ENCODE data around the gene PBX2. TPM values are rescaled to one million over a fixed set of nuclear protein-coding genes. Genes with fewer than 3 reads are reported as not detected.

Gene PBX2
- total RNA-seq, 1 experiment from 2014 or later: 130 TPM

DNA sequence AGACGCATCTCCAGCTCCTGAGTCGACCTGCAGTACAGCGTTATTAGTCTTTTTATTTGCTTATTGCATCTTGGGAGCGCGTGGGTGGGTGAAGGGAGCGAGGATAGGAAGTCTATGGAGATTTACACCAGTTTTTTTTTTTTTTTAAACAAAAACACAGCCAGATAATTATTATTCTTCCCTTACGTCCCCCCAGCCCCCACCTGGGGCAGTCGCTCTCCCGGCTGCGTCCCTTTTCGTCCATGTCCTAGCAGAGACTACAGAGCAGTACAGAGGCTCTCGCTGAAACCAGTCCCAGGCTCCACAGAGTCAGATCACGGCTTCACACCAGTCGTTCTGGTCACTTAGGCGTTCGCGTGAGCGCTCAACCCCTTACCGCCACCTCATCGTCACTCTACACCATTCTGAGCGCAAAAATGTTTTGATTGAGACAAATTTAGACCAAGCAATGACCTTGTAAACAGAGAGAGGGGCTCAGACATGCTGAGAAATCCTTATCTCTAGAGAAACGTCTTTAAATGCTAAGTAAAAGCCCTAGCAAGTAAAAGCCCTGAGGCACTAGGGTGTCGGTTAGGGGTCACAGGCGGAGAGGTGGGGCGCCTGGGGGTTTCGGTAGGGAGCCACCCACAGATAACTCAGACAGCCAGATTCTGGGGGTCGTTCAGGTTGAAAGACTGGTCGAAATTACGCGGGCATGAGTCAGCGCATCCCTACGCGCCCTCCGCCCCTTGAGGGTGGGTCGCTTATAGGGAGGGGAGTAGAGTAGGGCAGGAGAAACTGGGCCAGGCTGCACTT lies 37.0 kb downstream of the PBX2 start:
- peak; percentile 58 for DNase-seq (ENCODE audit: low spot score)
- ChIA-PET CTCF (interaction anchor here (0.5 to 3.3 kb wide), 16 partner anchors 7 to 651 kb away, joined by 3 to 20 read pairs (median 4); partner anchors contain the start of genes ATF6B, GPSM3 and PBX2), POLR2A (interaction anchor here (0.6 to 1.8 kb wide), 4 partner anchors 24 to 290 kb away, joined by 4 to 7 read pairs (median 4); partner anchors contain the start of gene ATF6B)
- Mint-ChIP-seq H3K36me3 (peaks cover 19% of the 10 kb centered on the region), H3K4me1 (peaks cover 40% of the 10 kb centered on the region), H3K9me3 (no peaks in the 10 kb centered on the region), H3K27me3 (ENCODE audit: low read depth) (peaks cover 45% of the 10 kb centered on the region), H3K27ac (peak overlapping the region; percentile 84), H3K4me3 (peak overlapping the region; percentile 100)
- TF ChIP-seq, protein P1, sequence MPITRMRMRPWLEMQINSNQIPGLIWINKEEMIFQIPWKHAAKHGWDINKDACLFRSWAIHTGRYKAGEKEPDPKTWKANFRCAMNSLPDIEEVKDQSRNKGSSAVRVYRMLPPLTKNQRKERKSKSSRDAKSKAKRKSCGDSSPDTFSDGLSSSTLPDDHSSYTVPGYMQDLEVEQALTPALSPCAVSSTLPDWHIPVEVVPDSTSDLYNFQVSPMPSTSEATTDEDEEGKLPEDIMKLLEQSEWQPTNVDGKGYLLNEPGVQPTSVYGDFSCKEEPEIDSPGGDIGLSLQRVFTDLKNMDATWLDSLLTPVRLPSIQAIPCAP (CRISPR knock-in tag; IDR thresholded peaks at IDR 0.05): no peak
- peak; percentile 55; the same call in 1 of the 2 replicates for TF ChIP-seq NFE2L1 (CRISPR knock-in tag; IDR thresholded peaks at IDR 0.05)
- peak; percentile 21 for ATAC-seq

DNA sequence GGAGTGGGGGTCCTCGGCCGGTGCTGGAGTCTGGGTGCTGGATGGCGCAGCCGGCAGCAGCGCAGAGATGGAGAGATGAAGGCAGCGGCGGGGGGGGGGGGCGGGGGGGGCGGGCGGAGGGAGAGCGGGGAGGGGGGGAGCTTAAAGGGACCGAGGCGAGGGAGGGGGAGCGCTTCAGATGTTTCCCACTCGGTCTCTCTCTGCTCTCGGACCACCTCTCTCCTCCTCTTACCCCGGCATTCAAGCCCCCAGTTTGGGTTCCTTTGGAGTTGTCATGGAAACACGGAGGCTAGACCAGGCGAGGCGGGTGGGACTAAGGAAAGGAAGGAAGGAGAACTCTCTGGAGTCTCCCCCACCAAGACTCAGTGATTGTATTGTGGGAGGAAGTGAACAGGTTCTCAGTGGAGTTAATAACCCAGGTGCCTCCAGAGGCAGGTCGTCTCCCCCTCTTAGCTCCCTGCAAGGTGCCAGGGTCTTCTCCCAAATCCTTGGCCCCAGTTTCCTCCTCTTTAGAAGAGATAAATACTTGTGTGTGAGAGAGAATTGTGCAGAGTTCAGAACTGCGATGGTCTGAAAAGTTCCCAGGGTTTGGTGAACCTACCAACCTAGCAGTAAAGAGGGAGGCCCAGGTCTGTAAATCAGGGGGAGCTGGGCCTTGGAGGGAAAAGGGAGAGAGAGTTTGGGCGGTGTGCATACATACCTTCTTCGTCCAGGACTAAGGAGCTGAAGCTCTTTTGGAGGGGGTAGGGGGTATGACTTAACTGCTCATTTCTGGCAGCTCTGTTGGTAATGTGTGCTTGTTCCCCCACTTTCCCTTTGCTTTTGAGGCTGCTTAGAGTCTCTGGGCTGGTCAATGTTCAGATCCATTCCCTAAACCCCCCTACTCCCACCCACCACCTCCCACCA lies 37.9 kb downstream of the PBX2 start, which contains the start of gene PRRT1:
PRRT1 (minus strand) TSS at position 77 of the 906 bp plus-strand sequence. CDS start 112 bp downstream, outside the sequence.
- TF ChIP-seq FOXK1 (CRISPR knock-in tag; IDR thresholded peaks at IDR 0.05) (no peak), NFYB (CRISPR knock-in tag; conservative IDR thresholded peaks at IDR 0.05; ENCODE audit: low read depth) (no peak), RELA (CRISPR knock-in tag; IDR thresholded peaks at IDR 0.05; ENCODE audit: borderline replicate concordance) (no peak), NR1H2 (CRISPR knock-in tag; IDR thresholded peaks at IDR 0.05) (no peak), MXD4 (CRISPR knock-in tag; IDR thresholded peaks at IDR 0.05; ENCODE audit: borderline replicate concordance) (no peak), FOXP1 (CRISPR knock-in tag; IDR thresholded peaks at IDR 0.05; ENCODE audit: borderline replicate concordance) (no peak)
- TF ChIP-seq, protein P2, sequence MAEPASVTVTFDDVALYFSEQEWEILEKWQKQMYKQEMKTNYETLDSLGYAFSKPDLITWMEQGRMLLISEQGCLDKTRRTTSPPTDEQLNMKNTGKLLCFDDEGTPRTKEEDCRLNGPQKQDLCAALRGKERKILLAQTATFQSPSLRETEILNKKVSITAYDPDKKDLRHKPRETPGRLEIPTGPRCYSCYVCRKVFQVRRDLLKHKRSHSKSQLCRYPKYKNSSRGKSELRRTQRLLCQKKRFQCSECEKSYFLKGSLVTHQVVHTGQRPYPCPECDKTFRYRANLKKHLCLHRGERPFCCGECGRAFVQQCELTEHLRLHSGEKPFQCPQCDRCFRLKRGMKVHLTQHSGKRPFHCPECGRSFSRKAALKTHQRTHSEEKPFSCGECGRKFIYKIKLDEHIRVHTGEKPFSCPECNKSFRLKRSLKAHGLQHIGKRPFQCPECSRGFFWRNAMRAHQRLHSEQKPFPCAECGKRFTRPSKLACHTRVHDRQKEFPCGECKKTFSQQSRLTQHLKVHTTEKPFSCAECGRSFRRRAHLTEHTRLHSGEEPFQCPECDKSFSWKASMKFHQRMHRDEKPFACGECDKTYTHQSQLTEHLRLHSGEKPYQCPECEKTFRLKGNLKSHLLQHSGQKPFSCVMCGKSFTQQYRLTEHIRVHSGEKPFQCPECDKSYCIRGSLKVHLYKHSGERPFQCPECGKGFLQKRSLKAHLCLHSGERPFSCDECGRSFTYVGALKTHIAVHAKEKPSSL (CRISPR knock-in tag; conservative IDR thresholded peaks at IDR 0.05): no peak
- Mint-ChIP-seq H3K9me3 (no peaks in the 10 kb centered on the region), H3K27ac (no peak within 1 kb of the TSS), H3K36me3 (peaks cover 11% of the 10 kb centered on the region; the same call in 1 of the 2 replicates), H3K4me3 (peak within 1 kb of the TSS; percentile 100), H3K4me1 (peaks cover 45% of the 10 kb centered on the region), H3K27me3 (ENCODE audit: low read depth) (peaks cover 54% of the 10 kb centered on the region)
- ATAC-seq (no peak), DNase-seq (ENCODE audit: low spot score) (no peak)
- ChIA-PET CTCF (interaction anchor here (0.5 to 3.3 kb wide), 9 partner anchors 13 to 44 kb away, joined by 3 to 20 read pairs (median 8); partner anchors contain the start of genes ATF6B, FKBPL and PBX2), POLR2A (interaction anchor here (0.6 to 1.8 kb wide), 4 partner anchors 24 to 289 kb away, joined by 4 to 7 read pairs (median 5); partner anchors contain the start of gene ATF6B)

DNA sequence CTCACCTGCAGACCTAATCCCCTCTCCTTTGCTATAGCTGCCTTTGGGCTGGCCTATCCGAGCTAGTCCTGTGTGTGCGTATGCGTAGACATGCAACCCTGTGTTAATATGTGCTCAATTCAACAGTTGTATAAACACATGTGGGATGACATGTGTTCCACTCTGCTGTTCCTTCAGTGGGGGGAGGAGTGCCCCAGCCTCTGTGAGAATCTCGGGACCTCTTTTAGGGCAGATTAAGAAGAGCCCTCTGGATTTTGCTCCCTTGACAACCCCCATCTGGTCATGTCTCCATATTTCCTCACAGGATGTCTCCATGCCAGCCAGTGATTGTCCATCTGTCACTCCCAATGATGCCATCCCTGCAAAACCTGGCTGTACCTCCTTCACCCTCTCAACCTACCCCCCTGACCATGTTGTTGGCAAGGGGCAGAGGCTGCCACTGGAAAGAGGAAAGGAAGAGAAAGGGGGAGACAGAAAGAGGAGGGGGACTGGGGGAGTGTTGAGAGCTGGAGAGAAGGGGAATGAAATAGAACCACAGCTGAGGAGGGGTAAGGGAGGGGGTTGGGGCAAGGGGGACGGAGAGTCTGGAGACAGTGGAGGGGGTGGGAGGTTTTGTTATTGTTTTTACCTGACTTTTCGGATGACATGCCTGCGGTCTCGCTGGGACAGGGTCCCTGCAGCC lies 38.7 kb downstream of the PBX2 start:
- H3K36me3 Mint-ChIP-seq: peaks cover 11% of the 10 kb centered on the region; the same call in 1 of the 2 replicates
- peak overlapping the region; percentile 71 for H3K4me3 Mint-ChIP-seq
- ChIA-PET CTCF (interaction anchor here (0.5 to 3.3 kb wide), 8 partner anchors 8 to 44 kb away, joined by 3 to 20 read pairs (median 4); partner anchors contain the start of genes FKBPL and PBX2), POLR2A (interaction anchor here (0.8 to 1.0 kb wide), 3 partner anchors 44 to 288 kb away, joined by 3 to 6 read pairs (median 4); no protein-coding TSS in a partner anchor)
- peaks cover 51% of the 10 kb centered on the region for H3K4me1 Mint-ChIP-seq
- no peak for ATAC-seq
- H3K27me3 Mint-ChIP-seq (ENCODE audit: low read depth): peaks cover 59% of the 10 kb centered on the region
- H3K9me3 Mint-ChIP-seq: no peaks in the 10 kb centered on the region
- DNase-seq (ENCODE audit: low spot score): no peak
- no peak for TF ChIP-seq MYBL2 (CRISPR knock-in tag; IDR thresholded peaks at IDR 0.05)
- TF ChIP-seq FOXP1 (CRISPR knock-in tag; IDR thresholded peaks at IDR 0.05; ENCODE audit: borderline replicate concordance): no peak
- TF ChIP-seq ZNF671 (CRISPR knock-in tag; IDR thresholded peaks at IDR 0.05): no peak
- TF ChIP-seq, protein P3, sequence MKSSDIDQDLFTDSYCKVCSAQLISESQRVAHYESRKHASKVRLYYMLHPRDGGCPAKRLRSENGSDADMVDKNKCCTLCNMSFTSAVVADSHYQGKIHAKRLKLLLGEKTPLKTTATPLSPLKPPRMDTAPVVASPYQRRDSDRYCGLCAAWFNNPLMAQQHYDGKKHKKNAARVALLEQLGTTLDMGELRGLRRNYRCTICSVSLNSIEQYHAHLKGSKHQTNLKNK (CRISPR knock-in tag; IDR thresholded peaks at IDR 0.05): no peak
- TF ChIP-seq ZNF317 (CRISPR knock-in tag; IDR thresholded peaks at IDR 0.05; ENCODE audit: borderline replicate concordance, low read depth): no peak
- TF ChIP-seq KAT7 (CRISPR knock-in tag; IDR thresholded peaks at IDR 0.05; ENCODE audit: borderline replicate concordance): no peak
- no peak for TF ChIP-seq ELF4 (CRISPR knock-in tag; IDR thresholded peaks at IDR 0.05; ENCODE audit: low read depth)
- no peak overlapping the region for H3K27ac Mint-ChIP-seq
